ENCODE data around the gene ZNF239. TPM values are rescaled to one million over a fixed set of nuclear protein-coding genes. Genes with fewer than 3 reads are reported as not detected.
A peak's percentile ranks its signal among the peaks of the same experiment; 100 is the strongest.
"Not testable (repeated sequence)": the region's sequence is repeated elsewhere in the genome, so short reads cannot be mapped to it uniquely, and the experiment has no call there.

ZNF239 gene
- total and polyA plus RNA-seq, 4 donors: 0.50 to 3.4 (median 3.3) TPM

GRCh38 chr10:43605850-43606322 is 31.5 kb upstream of the ZNF239 start:
- H3K9me3 ChIP-seq (ENCODE audit: control insufficient read depth, low read length): no peaks in the 10 kb centered on the region
- ATAC-seq (ENCODE audit: low FRiP score) (peak; percentile 37), DNase-seq (no peak)
- intact Hi-C loops (cut with DNase I): no loop called here
- no peak overlapping the region for H3K4me3 ChIP-seq (ENCODE audit: low read length in 2 of 2)
- no peaks in the 10 kb centered on the region for H3K36me3 ChIP-seq (ENCODE audit: control insufficient read depth in 1 of 2, insufficient read depth in 2 of 2, low read length in 1 of 2)
- no peak overlapping the region for H3K27ac ChIP-seq (ENCODE audit: low read depth in 1 of 2, low read length in 2 of 2)
- H3K4me1 ChIP-seq (ENCODE audit: control insufficient read depth in 1 of 2, insufficient read depth in 2 of 2, low read length in 2 of 2): no peaks in the 10 kb centered on the region
- 48 to 52% methylated on average over 12 of the region's 12 CpGs for WGBS, 2 donors
- no peaks in the 10 kb centered on the region for H3K27me3 ChIP-seq (ENCODE audit: control insufficient read depth in 1 of 2, insufficient read depth in 2 of 2, low read length in 1 of 2)

GRCh38 chr10:43601576-43601975 is 27.2 kb upstream of the ZNF239 start:
- H3K9me3 ChIP-seq (ENCODE audit: control insufficient read depth, low read length); intact Hi-C loops (cut with DNase I); H3K27me3 ChIP-seq (ENCODE audit: control insufficient read depth in 1 of 2, insufficient read depth in 2 of 2, low read length in 1 of 2); H3K4me1 ChIP-seq (ENCODE audit: control insufficient read depth in 1 of 2, insufficient read depth in 2 of 2, low read length in 2 of 2); H3K27ac ChIP-seq (ENCODE audit: low read depth in 1 of 2, low read length in 2 of 2); ATAC-seq (ENCODE audit: low FRiP score); H3K36me3 ChIP-seq (ENCODE audit: control insufficient read depth in 1 of 2, insufficient read depth in 2 of 2, low read length in 1 of 2); H3K4me3 ChIP-seq (ENCODE audit: low read length in 2 of 2); DNase-seq: not testable (repeated sequence)
- WGBS, 2 donors: 93 to 96% methylated on average over 6 of the region's 6 CpGs

GRCh38 chr10:43599333-43599732 is 24.9 kb upstream of the ZNF239 start:
- ATAC-seq (ENCODE audit: low FRiP score) (no peak), DNase-seq (no peak)
- Histone ChIP-seq H3K9me3 (ENCODE audit: control insufficient read depth, low read length) (no peaks in the 10 kb centered on the region), H3K27ac (ENCODE audit: low read depth in 1 of 2, low read length in 2 of 2) (no peak overlapping the region), H3K4me3 (ENCODE audit: low read length in 2 of 2) (no peak overlapping the region), H3K27me3 (ENCODE audit: control insufficient read depth in 1 of 2, insufficient read depth in 2 of 2, low read length in 1 of 2) (no peaks in the 10 kb centered on the region), H3K36me3 (ENCODE audit: control insufficient read depth in 1 of 2, insufficient read depth in 2 of 2, low read length in 1 of 2) (no peaks in the 10 kb centered on the region), H3K4me1 (ENCODE audit: control insufficient read depth in 1 of 2, insufficient read depth in 2 of 2, low read length in 2 of 2) (no peaks in the 10 kb centered on the region)
- WGBS, 2 donors: 78 to 87% methylated on average over 2 of the region's 2 CpGs
- intact Hi-C loops (cut with DNase I): no loop called here

GRCh38 chr10:43598446-43598845 is 24.0 kb upstream of the ZNF239 start:
- DNase-seq (no peak), ATAC-seq (ENCODE audit: low FRiP score) (no peak)
- H3K4me1 ChIP-seq (ENCODE audit: control insufficient read depth in 1 of 2, insufficient read depth in 2 of 2, low read length in 2 of 2): no peaks in the 10 kb centered on the region
- H3K27me3 ChIP-seq (ENCODE audit: control insufficient read depth in 1 of 2, insufficient read depth in 2 of 2, low read length in 1 of 2): no peaks in the 10 kb centered on the region
- no peaks in the 10 kb centered on the region for H3K9me3 ChIP-seq (ENCODE audit: control insufficient read depth, low read length)
- no peak overlapping the region for H3K27ac ChIP-seq (ENCODE audit: low read depth in 1 of 2, low read length in 2 of 2)
- no peak overlapping the region for H3K4me3 ChIP-seq (ENCODE audit: low read length in 2 of 2)
- H3K36me3 ChIP-seq (ENCODE audit: control insufficient read depth in 1 of 2, insufficient read depth in 2 of 2, low read length in 1 of 2): no peaks in the 10 kb centered on the region
- intact Hi-C loops (cut with DNase I): no loop called here
- 63 to 74% methylated on average over 2 of the region's 2 CpGs for WGBS, 2 donors

- H3K9me3 ChIP-seq (ENCODE audit: control insufficient read depth, low read length): peaks cover 2% of the 10 kb centered on the region
- no peak overlapping the region for H3K4me3 ChIP-seq (ENCODE audit: low read length in 2 of 2)
- 65 to 66% methylated on average over 4 of the region's 4 CpGs for WGBS, 2 donors
- ATAC-seq (ENCODE audit: low FRiP score): no peak
- no peaks in the 10 kb centered on the region for H3K4me1 ChIP-seq (ENCODE audit: control insufficient read depth in 1 of 2, insufficient read depth in 2 of 2, low read length in 2 of 2)
- no peak for DNase-seq
- no peaks in the 10 kb centered on the region for H3K36me3 ChIP-seq (ENCODE audit: control insufficient read depth in 1 of 2, insufficient read depth in 2 of 2, low read length in 1 of 2)
- no peaks in the 10 kb centered on the region for H3K27me3 ChIP-seq (ENCODE audit: control insufficient read depth in 1 of 2, insufficient read depth in 2 of 2, low read length in 1 of 2)
- intact Hi-C loops (cut with DNase I): no loop called here
- no peak overlapping the region for H3K27ac ChIP-seq (ENCODE audit: low read depth in 1 of 2, low read length in 2 of 2)
These were observed 22.1 kb upstream of the ZNF239 start for GRCh38 chr10:43596546-43596945.

GRCh38 chr10:43595739-43596298 is 21.4 kb upstream of the ZNF239 start:
- Histone ChIP-seq H3K4me1 (ENCODE audit: control insufficient read depth in 1 of 2, insufficient read depth in 2 of 2, low read length in 2 of 2) (no peaks in the 10 kb centered on the region), H3K27me3 (ENCODE audit: control insufficient read depth in 1 of 2, insufficient read depth in 2 of 2, low read length in 1 of 2) (no peaks in the 10 kb centered on the region), H3K9me3 (ENCODE audit: control insufficient read depth, low read length) (peaks cover 2% of the 10 kb centered on the region), H3K36me3 (ENCODE audit: control insufficient read depth in 1 of 2, insufficient read depth in 2 of 2, low read length in 1 of 2) (no peaks in the 10 kb centered on the region), H3K27ac (ENCODE audit: low read depth in 1 of 2, low read length in 2 of 2) (no peak overlapping the region), H3K4me3 (ENCODE audit: low read length in 2 of 2) (no peak overlapping the region)
- 77 to 79% methylated on average over 7 of the region's 7 CpGs for WGBS, 2 donors
- intact Hi-C loops (cut with DNase I): no loop called here
- DNase-seq (no peak), ATAC-seq (ENCODE audit: low FRiP score) (no peak)

GRCh38 chr10:43594944-43595589 is 20.7 kb upstream of the ZNF239 start:
- Histone ChIP-seq H3K4me3 (ENCODE audit: low read length in 2 of 2) (no peak overlapping the region), H3K9me3 (ENCODE audit: control insufficient read depth, low read length) (peaks cover 2% of the 10 kb centered on the region), H3K36me3 (ENCODE audit: control insufficient read depth in 1 of 2, insufficient read depth in 2 of 2, low read length in 1 of 2) (no peaks in the 10 kb centered on the region), H3K27me3 (ENCODE audit: control insufficient read depth in 1 of 2, insufficient read depth in 2 of 2, low read length in 1 of 2) (no peaks in the 10 kb centered on the region), H3K27ac (ENCODE audit: low read depth in 1 of 2, low read length in 2 of 2) (no peak overlapping the region), H3K4me1 (ENCODE audit: control insufficient read depth in 1 of 2, insufficient read depth in 2 of 2, low read length in 2 of 2) (no peaks in the 10 kb centered on the region)
- intact Hi-C loops (cut with DNase I): no loop called here
- DNase-seq (no peak), ATAC-seq (ENCODE audit: low FRiP score) (no peak)
- WGBS, 2 donors: 43% methylated on average over 8 of the region's 8 CpGs

GRCh38 chr10:43591303-43591904 is 17.0 kb upstream of the ZNF239 start:
- ATAC-seq (ENCODE audit: low FRiP score) (no peak), DNase-seq (no peak)
- Histone ChIP-seq H3K4me1 (ENCODE audit: control insufficient read depth in 1 of 2, insufficient read depth in 2 of 2, low read length in 2 of 2) (no peaks in the 10 kb centered on the region), H3K27me3 (ENCODE audit: control insufficient read depth in 1 of 2, insufficient read depth in 2 of 2, low read length in 1 of 2) (no peaks in the 10 kb centered on the region), H3K4me3 (ENCODE audit: low read length in 2 of 2) (no peak overlapping the region), H3K36me3 (ENCODE audit: control insufficient read depth in 1 of 2, insufficient read depth in 2 of 2, low read length in 1 of 2) (no peaks in the 10 kb centered on the region), H3K27ac (ENCODE audit: low read depth in 1 of 2, low read length in 2 of 2) (no peak overlapping the region), H3K9me3 (ENCODE audit: control insufficient read depth, low read length) (peaks cover 2% of the 10 kb centered on the region)
- 79 to 88% methylated on average over 5 of the region's 5 CpGs for WGBS, 2 donors
- intact Hi-C loops (cut with DNase I): no loop called here

GRCh38 chr10:43586730-43587115 is 12.3 kb upstream of the ZNF239 start:
- intact Hi-C loops (cut with DNase I); ATAC-seq (ENCODE audit: low FRiP score): not testable (repeated sequence)

More at GRCh38 chr10:43586730-43587115, 12.3 kb upstream of the ZNF239 start:
- not testable (repeated sequence) for H3K4me1 ChIP-seq (ENCODE audit: control insufficient read depth in 1 of 2, insufficient read depth in 2 of 2, low read length in 2 of 2); H3K36me3 ChIP-seq (ENCODE audit: control insufficient read depth in 1 of 2, insufficient read depth in 2 of 2, low read length in 1 of 2); H3K4me3 ChIP-seq (ENCODE audit: low read length in 2 of 2); DNase-seq; H3K27ac ChIP-seq (ENCODE audit: low read depth in 1 of 2, low read length in 2 of 2); H3K9me3 ChIP-seq (ENCODE audit: control insufficient read depth, low read length); H3K27me3 ChIP-seq (ENCODE audit: control insufficient read depth in 1 of 2, insufficient read depth in 2 of 2, low read length in 1 of 2)
- 58 to 77% methylated on average over 3 of the region's 3 CpGs for WGBS, 2 donors
